Astrocyte of the cerebellum (primary cell): ENCODE measurements around the gene LRIG1.

Experiments used
- DNase-seq: peaks from one replicate; pipeline ENCODE4 v3.0.0-alpha.2; 2011; ENCODE audit warnings: low read depth
- H3K4me3 ChIP-seq: 2 replicates; pipeline ENCODE4 v1.5.1; 2011; ENCODE audit warnings: mild to moderate bottlenecking, low read depth, low read length, moderate library complexity
- in situ Hi-C: cut with HindIII; loops from 2 replicates; pipeline ENCODE4 v1.10.0; 2017; ENCODE audit warnings: low sequenced_read_pairs
- TF ChIP-seq, protein P1 (sequence below): IDR thresholded peaks from 2 replicates; pipeline ENCODE4 v1.5.1; 2012; ENCODE audit warnings: low read length, low read depth, moderate library complexity, mild to moderate bottlenecking; ENCODE audit errors: missing control alignments

LRIG1 gene

DNA sequence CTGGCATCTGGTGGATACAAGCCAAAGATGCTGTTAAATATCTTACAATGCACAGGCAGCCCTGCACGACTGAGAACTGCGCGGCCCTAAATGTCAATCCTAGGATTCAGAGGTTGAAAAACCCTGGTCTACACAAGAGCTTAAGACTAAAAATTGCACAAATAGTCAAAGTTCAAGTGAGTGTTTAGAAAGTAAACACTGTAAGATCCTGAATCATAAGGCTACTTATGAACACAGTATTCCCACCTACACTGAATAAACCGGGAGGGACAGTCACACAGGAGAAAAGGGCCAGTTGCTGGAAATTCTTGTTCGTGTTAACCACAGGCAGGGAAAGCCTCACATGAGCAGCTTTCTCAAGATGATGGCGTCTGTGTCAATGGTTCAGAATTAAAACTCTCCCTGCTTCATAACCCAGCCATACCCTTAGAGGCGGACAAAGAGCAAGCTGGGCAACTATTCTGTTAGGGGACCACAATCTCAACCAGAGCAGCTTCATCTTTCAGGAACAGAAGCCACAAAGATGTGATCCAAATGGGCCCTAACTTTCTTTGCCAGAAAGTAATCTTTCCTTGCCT is 37.7 kb downstream of the LRIG1 start:
- TF ChIP-seq, protein P1, sequence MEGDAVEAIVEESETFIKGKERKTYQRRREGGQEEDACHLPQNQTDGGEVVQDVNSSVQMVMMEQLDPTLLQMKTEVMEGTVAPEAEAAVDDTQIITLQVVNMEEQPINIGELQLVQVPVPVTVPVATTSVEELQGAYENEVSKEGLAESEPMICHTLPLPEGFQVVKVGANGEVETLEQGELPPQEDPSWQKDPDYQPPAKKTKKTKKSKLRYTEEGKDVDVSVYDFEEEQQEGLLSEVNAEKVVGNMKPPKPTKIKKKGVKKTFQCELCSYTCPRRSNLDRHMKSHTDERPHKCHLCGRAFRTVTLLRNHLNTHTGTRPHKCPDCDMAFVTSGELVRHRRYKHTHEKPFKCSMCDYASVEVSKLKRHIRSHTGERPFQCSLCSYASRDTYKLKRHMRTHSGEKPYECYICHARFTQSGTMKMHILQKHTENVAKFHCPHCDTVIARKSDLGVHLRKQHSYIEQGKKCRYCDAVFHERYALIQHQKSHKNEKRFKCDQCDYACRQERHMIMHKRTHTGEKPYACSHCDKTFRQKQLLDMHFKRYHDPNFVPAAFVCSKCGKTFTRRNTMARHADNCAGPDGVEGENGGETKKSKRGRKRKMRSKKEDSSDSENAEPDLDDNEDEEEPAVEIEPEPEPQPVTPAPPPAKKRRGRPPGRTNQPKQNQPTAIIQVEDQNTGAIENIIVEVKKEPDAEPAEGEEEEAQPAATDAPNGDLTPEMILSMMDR = no peak
- in situ Hi-C loops = no loop called here
- DNase-seq = no peak
- no peak overlapping the region for H3K4me3 ChIP-seq

DNA sequence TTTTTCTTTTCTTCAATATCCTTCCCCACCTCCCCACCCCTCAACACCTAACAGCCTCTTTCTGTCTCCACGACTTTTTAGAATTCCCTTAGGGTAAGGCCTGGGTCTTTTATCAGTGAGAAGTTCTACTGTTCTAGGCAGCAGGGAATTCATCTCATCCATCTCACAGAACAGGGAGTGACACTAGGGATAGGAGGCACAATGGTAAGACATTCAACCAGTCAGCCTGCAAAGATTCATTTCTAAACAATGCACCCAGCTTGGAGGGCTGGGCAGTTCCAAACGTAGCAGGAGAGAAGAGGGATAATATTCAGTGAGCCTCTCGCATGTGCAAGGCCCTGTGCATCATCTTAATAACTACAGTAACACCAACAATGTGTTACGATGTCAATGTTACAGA is 43.6 kb downstream of the LRIG1 start:
- TF ChIP-seq, protein P1 = no peak
- in situ Hi-C loops = no loop called here
- no peak overlapping the region for H3K4me3 ChIP-seq
- DNase-seq = no peak

DNA sequence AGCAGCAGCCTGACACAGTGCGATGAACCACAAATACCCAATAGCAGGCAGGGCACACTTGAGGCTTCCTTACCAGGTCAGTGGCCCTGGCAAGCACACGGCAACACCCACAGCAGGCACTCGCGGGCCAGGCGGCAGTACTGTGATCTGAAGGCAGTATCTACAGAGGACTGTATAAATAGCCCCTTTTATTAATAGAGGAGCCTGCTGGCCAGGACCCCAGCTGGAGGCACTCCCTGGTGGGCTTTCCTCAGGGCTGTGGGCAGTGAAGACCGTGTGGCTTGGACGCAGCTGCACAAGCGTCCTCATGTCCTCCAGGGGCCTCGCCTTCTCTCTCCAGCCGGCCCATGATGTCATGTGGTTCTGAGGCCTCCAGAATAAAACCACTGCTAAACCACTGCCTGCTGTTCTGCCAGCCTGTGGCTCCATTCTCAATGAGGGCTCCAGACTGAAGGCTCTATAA is 44.1 kb downstream of the LRIG1 start:
- in situ Hi-C loops = no loop called here
- TF ChIP-seq, protein P1 = no peak
- DNase-seq = peak; percentile 66

DNA sequence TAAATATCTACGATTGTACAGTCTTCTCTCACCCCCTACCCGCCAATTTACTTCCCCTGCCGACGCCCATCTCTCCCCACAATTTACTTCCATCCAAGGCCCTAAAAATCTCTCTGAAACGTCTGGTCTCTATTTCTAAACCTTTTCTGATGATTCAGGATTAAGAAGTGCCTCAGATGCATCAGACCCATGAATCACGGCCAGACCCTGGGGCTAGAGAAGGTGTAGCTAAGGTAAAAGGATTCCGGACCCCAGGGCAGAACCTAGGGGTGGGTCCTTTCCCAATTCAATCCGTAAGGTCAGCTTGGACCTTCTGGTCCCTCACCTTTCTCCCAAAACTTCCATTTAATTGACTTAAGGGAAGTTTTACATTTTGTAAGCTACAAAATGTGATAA is 46.4 kb downstream of the LRIG1 start:
- no peak overlapping the region for H3K4me3 ChIP-seq
- no peak for DNase-seq
- in situ Hi-C loops = no loop called here
- TF ChIP-seq, protein P1 = no peak

More for the DNA sequence above, 44.1 kb downstream of the LRIG1 start:
- no peak overlapping the region for H3K4me3 ChIP-seq

DNA sequence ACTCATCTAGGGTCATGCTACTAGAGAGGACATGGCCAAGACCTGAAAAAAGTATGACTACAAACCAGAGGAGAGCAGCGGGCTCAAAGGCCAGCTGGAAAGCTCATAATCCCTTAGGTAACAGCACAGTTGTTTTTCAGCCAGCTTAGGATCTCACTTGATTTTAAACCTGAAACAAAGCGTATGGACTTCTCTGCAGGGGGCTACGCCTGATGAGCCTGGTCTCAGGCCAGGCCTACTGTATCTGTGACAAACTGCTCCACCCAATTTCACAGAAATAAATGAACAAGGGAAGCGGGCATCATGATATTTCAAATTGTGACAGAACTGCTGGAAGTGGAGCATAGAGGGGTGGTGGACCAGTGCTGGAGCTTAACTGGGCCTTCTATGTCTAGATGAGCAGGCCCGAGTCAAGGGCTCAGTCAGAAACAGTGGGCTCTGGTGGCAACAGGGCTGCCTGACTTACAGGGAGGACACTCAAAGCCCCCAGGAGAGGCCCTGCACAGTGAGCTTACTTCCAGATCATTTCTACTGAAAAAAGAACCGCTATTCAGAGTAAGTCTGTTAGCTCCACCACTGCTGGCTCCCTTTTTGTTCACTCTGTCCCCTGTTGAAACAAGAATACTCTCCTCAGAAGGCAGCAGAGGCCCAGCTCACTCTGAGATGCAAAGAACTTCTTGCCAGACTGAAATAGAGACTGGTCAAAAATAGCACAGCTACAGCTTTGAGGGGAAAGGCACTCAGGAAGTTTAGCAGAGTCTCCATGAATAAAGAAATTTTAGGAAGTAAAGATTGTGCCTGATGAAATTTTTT is 47.0 kb downstream of the LRIG1 start:
- H3K4me3 ChIP-seq = no peak overlapping the region
- in situ Hi-C loops = no loop called here
- no peak for DNase-seq
- TF ChIP-seq, protein P1 = no peak

DNA sequence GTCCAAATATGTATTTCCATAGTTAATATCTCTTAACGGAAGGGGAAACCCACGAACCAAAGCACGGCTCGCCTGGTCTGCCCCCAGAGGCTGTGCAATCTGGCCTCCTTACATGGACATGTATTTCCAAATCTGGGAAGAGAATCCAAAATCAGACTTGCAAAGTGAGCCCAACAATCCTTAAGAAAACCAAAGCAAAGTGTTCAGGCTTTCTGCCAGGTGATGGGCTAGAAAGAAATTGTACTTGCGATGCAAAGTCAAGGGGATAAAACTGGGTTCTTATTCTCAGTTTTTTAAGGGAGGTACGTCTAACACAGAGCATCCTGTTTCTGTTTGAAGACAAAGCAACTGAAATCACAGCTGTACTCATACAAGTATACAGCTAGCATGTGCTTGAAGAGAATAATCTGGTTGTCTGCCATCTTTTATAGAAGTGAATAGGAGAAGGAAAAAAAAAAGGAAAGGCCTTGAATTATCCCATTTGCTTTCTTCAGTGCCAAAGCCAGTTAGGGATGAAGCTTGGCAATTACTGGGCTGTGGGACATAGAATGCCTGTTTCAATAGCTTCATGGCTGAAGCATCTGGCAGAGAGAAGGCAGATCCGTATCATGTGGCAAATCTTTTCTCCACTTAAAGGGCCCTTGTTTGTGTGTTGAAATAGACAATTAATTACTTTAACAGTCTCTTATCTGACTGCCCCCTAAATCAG is 48.4 kb downstream of the LRIG1 start:
- no peak overlapping the region for H3K4me3 ChIP-seq
- DNase-seq = no peak
- in situ Hi-C loops = no loop called here
- TF ChIP-seq, protein P1 = no peak
